Nephron progenitor cell (in vitro differentiated cells): ENCODE data around the gene MOGAT3.
A peak's percentile ranks its signal among the peaks of the same experiment; 100 is the strongest.

Experiments
- DNase-seq: peaks from one replicate; pipeline ENCODE4 v3.0.0; 2021
- H3K27ac Mint-ChIP-seq: 2 replicates; pipeline ENCODE4 v1.8.0; 2021; ENCODE audit warnings: mild to moderate bottlenecking, moderate library complexity, mixed read lengths
- H3K27me3 Mint-ChIP-seq: 2 replicates; pipeline ENCODE4 v1.8.0; 2021; ENCODE audit warnings: mild to moderate bottlenecking, low read depth, mixed read lengths; ENCODE audit not compliant: poor library complexity
- H3K36me3 Mint-ChIP-seq: 2 replicates; pipeline ENCODE4 v1.8.0; 2021; ENCODE audit warnings: low read depth, mixed read lengths
- H3K4me1 Mint-ChIP-seq: 2 replicates; pipeline ENCODE4 v1.8.0; 2021; ENCODE audit warnings: mixed read lengths
- H3K4me3 Mint-ChIP-seq: 2 replicates; pipeline ENCODE4 v1.8.0; 2021; ENCODE audit warnings: mild to moderate bottlenecking, moderate library complexity, mixed read lengths
- H3K9me3 Mint-ChIP-seq: 2 replicates; pipeline ENCODE4 v1.8.0; 2021; ENCODE audit warnings: mild to moderate bottlenecking, moderate library complexity, mixed read lengths
- CTCF ChIP-seq: fragments of 200-600 bp; sonication (generic); IDR thresholded peaks from 2 replicates; pipeline ENCODE4 v1.5.0; 2021; ENCODE audit warnings: antibody characterized with exemption

MOGAT3 gene

GRCh38 chr7:101156277-101156676 is 44.6 kb downstream of the MOGAT3 start:
- peaks cover 36% of the 10 kb centered on the region for H3K36me3 Mint-ChIP-seq
- DNase-seq: no peak
- H3K9me3 Mint-ChIP-seq: peaks cover 4% of the 10 kb centered on the region
- H3K27me3 Mint-ChIP-seq: peaks cover 25% of the 10 kb centered on the region
- H3K27ac Mint-ChIP-seq: no peak overlapping the region
- H3K4me1 Mint-ChIP-seq: peaks cover 47% of the 10 kb centered on the region
- no peak for TF ChIP-seq CTCF
- H3K4me3 Mint-ChIP-seq: peak overlapping the region; percentile 15

- Mint-ChIP-seq H3K9me3 (peaks cover 4% of the 10 kb centered on the region), H3K4me3 (peak overlapping the region; percentile 87), H3K27me3 (peaks cover 16% of the 10 kb centered on the region), H3K36me3 (peaks cover 35% of the 10 kb centered on the region), H3K27ac (no peak overlapping the region), H3K4me1 (peaks cover 37% of the 10 kb centered on the region)
- no peak for DNase-seq
- TF ChIP-seq CTCF: no peak
These were observed 45.5 kb downstream of the MOGAT3 start for GRCh38 chr7:101155303-101155702.

- H3K27ac Mint-ChIP-seq: no peak overlapping the region
- no peak for TF ChIP-seq CTCF
- peak overlapping the region; percentile 87 for H3K4me3 Mint-ChIP-seq
- H3K27me3 Mint-ChIP-seq: peaks cover 15% of the 10 kb centered on the region
- peaks cover 4% of the 10 kb centered on the region for H3K9me3 Mint-ChIP-seq
- no peak for DNase-seq
- peaks cover 29% of the 10 kb centered on the region for H3K36me3 Mint-ChIP-seq
- peaks cover 31% of the 10 kb centered on the region for H3K4me1 Mint-ChIP-seq
These were observed 46.1 kb downstream of the MOGAT3 start for GRCh38 chr7:101154693-101155102.

GRCh38 chr7:101153969-101154692 is 46.7 kb downstream of the MOGAT3 start, which contains the start of gene AP1S1:
AP1S1 (plus strand) TSS chr7:101154476; CDS start chr7:101154515, 39 bp downstream.
- Mint-ChIP-seq H3K36me3 (peaks cover 24% of the 10 kb centered on the region), H3K27me3 (peaks cover 20% of the 10 kb centered on the region), H3K27ac (no peak within 1 kb of the TSS), H3K9me3 (peaks cover 4% of the 10 kb centered on the region), H3K4me3 (peak within 1 kb of the TSS; percentile 87), H3K4me1 (peaks cover 25% of the 10 kb centered on the region)
- no peak for TF ChIP-seq CTCF
- peak; percentile 96 for DNase-seq

GRCh38 chr7:101151908-101152651 is 48.8 kb downstream of the MOGAT3 start:
- no peak overlapping the region for H3K27ac Mint-ChIP-seq
- no peak for DNase-seq
- peaks cover 23% of the 10 kb centered on the region for H3K4me1 Mint-ChIP-seq
- peaks cover 9% of the 10 kb centered on the region for H3K36me3 Mint-ChIP-seq
- H3K4me3 Mint-ChIP-seq: no peak overlapping the region
- H3K27me3 Mint-ChIP-seq: peaks cover 24% of the 10 kb centered on the region
- no peak for TF ChIP-seq CTCF
- H3K9me3 Mint-ChIP-seq: peaks cover 4% of the 10 kb centered on the region
